Fibroblast of upper back skin (primary cell): ENCODE data around the gene VEGFD.

Experiments used
- DNase-seq: peaks from one replicate; pipeline ENCODE4 v3.0.0-alpha.2; 2013

VEGFD gene

GRCh38 chrX:15299941-15300851 lies 84.0 kb downstream of the VEGFD start:
- DNase-seq, result no peak

DNA sequence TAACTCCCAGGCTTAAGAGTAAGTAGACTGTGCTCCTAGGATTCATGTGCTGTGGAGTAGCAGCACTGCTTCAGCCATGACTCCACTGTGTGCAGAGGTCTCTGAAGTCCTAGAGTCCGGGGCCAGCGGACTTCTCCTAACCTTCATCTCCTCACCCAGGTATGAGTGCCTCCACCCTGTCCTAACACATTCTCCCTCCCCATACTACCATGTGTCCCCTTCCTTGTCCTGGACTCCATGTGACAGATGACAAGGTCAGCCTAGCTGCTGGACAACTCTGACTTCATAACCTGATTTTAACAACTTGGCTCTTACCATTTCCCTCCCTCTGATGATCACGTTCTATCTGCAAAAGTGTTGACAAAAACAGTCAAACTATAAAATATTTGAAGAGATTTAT lies 85.4 kb downstream of the VEGFD start:
- DNase-seq, result no peak

DNA sequence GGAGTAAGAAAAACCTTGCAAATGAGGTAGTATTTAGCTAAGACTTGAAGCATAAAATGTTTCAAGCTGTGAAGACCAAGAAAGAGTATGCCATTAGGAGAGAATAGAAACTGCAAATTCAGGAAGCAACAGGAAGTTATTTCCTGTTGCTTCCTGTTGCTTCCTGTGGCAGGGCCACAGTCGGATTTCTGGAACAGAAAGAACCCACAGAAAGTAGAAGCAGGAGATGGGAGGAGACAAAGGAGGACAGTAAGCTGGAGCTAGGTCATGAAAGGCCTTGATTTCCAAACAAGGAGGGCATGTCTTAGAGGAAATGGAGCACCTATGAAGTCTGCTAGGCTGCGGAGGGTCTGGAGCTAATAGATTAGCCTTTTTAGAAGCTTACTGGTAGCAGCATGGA lies 86.0 kb downstream of the VEGFD start:
- DNase-seq, result no peak
